ENCODE results near the gene SFRP5.

DNA sequence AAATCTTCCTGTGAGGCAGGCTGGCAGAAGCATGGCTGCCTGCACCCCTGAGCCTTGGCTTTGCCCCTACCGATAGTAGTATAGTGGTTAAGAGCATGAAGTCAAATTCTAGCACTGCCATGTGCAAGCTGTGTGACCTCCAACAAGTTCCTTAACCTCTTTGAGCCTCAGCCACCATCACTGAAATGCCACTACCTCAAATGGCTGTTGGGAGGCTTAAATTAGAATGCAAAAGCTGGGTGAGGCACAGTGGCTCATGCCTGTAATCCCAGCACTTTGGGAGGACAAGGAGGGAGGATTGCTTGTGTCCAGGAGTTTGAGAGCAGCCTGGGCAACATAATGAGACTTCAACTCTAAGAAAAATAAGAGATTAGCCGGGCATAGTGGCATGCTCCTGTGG lies 8.4 kb downstream of the SFRP5 start:
- TF ChIP-seq, protein P1, sequence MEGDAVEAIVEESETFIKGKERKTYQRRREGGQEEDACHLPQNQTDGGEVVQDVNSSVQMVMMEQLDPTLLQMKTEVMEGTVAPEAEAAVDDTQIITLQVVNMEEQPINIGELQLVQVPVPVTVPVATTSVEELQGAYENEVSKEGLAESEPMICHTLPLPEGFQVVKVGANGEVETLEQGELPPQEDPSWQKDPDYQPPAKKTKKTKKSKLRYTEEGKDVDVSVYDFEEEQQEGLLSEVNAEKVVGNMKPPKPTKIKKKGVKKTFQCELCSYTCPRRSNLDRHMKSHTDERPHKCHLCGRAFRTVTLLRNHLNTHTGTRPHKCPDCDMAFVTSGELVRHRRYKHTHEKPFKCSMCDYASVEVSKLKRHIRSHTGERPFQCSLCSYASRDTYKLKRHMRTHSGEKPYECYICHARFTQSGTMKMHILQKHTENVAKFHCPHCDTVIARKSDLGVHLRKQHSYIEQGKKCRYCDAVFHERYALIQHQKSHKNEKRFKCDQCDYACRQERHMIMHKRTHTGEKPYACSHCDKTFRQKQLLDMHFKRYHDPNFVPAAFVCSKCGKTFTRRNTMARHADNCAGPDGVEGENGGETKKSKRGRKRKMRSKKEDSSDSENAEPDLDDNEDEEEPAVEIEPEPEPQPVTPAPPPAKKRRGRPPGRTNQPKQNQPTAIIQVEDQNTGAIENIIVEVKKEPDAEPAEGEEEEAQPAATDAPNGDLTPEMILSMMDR (IDR thresholded peaks at IDR 0.05), result no peak
- no peak for TF ChIP-seq ZFX (IDR thresholded peaks at IDR 0.05; ENCODE audit: borderline replicate concordance)

Data from 22Rv1 (cell line).